GM18867 (cell line): ENCODE results near the gene CD63.

Experiments used
- ATAC-seq: cut with Tn5 transposase; IDR thresholded peaks from one replicate; pipeline ENCODE4 v1.9.1; 2021; ENCODE audit warnings: mild to moderate bottlenecking, moderate library complexity; ENCODE audit not compliant: unreplicated experiment

The CD63 gene

GRCh38 chr12:55741931-55742680, 13.3 kb upstream of the CD63 start:
- no peak for ATAC-seq

GRCh38 chr12:55739025-55739378, 10.2 kb upstream of the CD63 start:
- no peak for ATAC-seq

- peak; percentile 84 for ATAC-seq
Observed at GRCh38 chr12:55738123-55739024, 9.6 kb upstream of the CD63 start.

- ATAC-seq: no peak
Observed at GRCh38 chr12:55737581-55738122, 8.8 kb upstream of the CD63 start.

GRCh38 chr12:55736780-55737580, 8.2 kb upstream of the CD63 start:
- ATAC-seq: peak; percentile 39

- ATAC-seq: no peak
Observed at GRCh38 chr12:55736076-55736475, 7.3 kb upstream of the CD63 start.

- no peak for ATAC-seq
Observed at GRCh38 chr12:55734595-55734994, 5.8 kb upstream of the CD63 start.

- ATAC-seq: no peak
Observed at GRCh38 chr12:55733858-55734257, 5.0 kb upstream of the CD63 start.

GRCh38 chr12:55733021-55733555, 4.3 kb upstream of the CD63 start:
- ATAC-seq: no peak

GRCh38 chr12:55732288-55732687, 3.5 kb upstream of the CD63 start:
- no peak for ATAC-seq

- peak; percentile 30 for ATAC-seq
Observed at GRCh38 chr12:55729819-55730818, 1.3 kb upstream of the CD63 start.

GRCh38 chr12:55728186-55728938, 447 bp downstream of the CD63 start:
- ATAC-seq: peak; percentile 22

GRCh38 chr12:55727643-55728185, 1.1 kb downstream of the CD63 start:
- ATAC-seq: no peak

GRCh38 chr12:55726971-55727370, 1.8 kb downstream of the CD63 start:
- no peak for ATAC-seq

GRCh38 chr12:55725556-55725955, 3.3 kb downstream of the CD63 start:
- no peak for ATAC-seq

- no peak for ATAC-seq
Observed at GRCh38 chr12:55724940-55725309, 3.9 kb downstream of the CD63 start.

- peak; percentile 31 for ATAC-seq
Observed at GRCh38 chr12:55724226-55724939, 4.4 kb downstream of the CD63 start.
